Esophagus (tissue), 2 donors: ENCODE results near the gene SAMD7. TPM values are rescaled to one million over a fixed set of nuclear protein-coding genes. Genes with fewer than 3 reads are reported as not detected.

Source experiments
- H3K27ac ChIP-seq, 2 donors: one replicate each; pipeline ENCODE4 v1.5.1; 2013; ENCODE audit warnings: low read depth in 2 of 2, mild to moderate bottlenecking in 2 of 2, inconsistent platforms in 1 of 2, low read length in 1 of 2, moderate library complexity in 1 of 2
- H3K27me3 ChIP-seq, 2 donors: one replicate each; pipeline ENCODE4 v1.6.1; 2013; ENCODE audit warnings: low read length in 2 of 2, control low read depth in 1 of 2, mild to moderate bottlenecking in 1 of 2; ENCODE audit not compliant: insufficient read depth in 2 of 2, control insufficient read depth in 1 of 2
- H3K36me3 ChIP-seq, 2 donors: one replicate each; pipeline ENCODE4 v1.6.1; 2013; ENCODE audit warnings: low read length in 1 of 2; ENCODE audit not compliant: control insufficient read depth in 2 of 2, insufficient read depth in 2 of 2
- H3K4me1 ChIP-seq, 2 donors: one replicate each; pipeline ENCODE4 v1.6.1; 2013; ENCODE audit warnings: low read length in 1 of 2; ENCODE audit not compliant: control insufficient read depth in 2 of 2, insufficient read depth in 2 of 2
- H3K4me3 ChIP-seq, 2 donors: one replicate each; pipeline ENCODE4 v1.5.1; 2013; ENCODE audit warnings: low read length in 2 of 2, mild to moderate bottlenecking in 2 of 2, low read depth in 1 of 2, moderate library complexity in 1 of 2
- H3K9me3 ChIP-seq, 2 donors: one replicate each; pipeline ENCODE4 v1.6.1; 2013; ENCODE audit warnings: mild to moderate bottlenecking in 2 of 2, low read depth in 1 of 2, low read length in 1 of 2, moderate library complexity in 1 of 2; ENCODE audit not compliant: control insufficient read depth in 2 of 2, insufficient read depth in 1 of 2
- WGBS, 2 donors: extraction: QIAGEN DNeasy Blood & Tissue Kit; methylation state at CpG; one replicate each; pipeline ENCODE4 v1.1.7; 2013; 5-methylcytosine and 5-hydroxymethylcytosine counted together
- polyA plus RNA-seq, 2 donors: library from polyadenylated mRNA; stranded (reverse); fragments of 200-250 nt; gene quantifications; one replicate each; pipeline ENCODE4 v1.2.3, GENCODE V29; 2013
- donor health status: healthy with polysubstance abuse.
- donor health status: Bipolar disorder and iron deficiency.

The SAMD7 gene
- polyA plus RNA-seq, 2 donors = not detected

DNA sequence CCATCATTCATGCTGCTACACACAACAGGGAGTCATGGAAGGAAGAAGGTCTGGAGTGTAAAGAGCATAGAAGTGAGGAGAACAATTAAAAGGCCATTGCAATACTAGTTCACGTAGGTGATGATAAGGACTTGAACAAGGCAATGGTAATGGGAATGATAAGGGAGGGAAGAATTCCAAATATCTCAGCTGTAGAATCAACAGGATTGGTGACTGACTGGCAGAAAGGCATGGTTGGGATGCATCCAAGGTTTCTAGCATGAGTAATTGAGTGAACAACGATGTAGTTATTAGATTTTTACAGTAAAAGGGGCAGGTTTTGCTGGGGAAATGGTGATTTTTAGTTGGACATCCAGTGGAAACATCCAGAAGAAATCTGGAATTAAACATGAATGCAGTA lies 52.8 kb downstream of the SAMD7 start:
- WGBS, 2 donors = 58 to 73% methylated on average over 2 of the region's 2 CpGs
- H3K4me3 ChIP-seq = no peak overlapping the region

DNA sequence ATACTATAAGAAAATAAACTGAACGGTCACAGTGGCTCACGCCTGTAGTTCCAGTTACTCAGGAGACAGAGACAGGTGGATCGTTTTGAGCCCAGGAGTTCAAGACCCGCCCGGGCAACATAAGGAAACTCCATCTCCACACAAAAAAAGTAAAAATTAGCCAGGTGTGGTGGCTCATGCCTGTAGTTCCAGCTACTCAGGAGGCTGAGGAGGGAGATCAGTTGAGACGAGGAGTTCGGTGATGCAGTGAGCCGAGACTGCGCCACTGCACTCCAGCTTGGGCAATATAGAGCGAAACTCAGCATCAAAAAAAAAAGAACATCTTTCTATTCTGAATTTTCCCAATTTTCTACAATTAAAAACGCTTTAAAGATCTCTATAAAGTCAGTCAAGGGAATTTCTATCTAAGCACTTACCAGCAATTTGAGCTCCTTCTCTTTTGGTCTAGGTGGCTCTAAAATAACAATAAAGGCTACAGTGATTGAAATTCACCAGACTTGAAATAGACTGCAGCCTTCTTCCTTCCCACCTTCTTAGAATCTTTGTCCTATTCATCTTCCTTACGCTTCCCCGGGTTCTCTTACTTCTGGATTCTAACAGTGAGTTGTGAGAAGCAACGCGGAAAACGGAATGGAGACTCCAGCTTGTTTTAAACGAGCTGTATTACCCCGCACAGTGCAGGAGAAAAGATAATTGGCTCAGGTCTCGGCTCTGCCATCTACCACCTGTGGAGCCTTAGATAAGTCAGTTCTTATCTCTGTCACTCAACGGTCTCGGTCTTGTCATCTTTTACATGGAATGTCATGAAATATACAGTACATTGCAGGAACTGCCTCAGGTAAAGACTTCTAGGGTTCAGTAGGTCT lies 54.4 kb downstream of the SAMD7 start:
- 55 to 56% methylated on average over 21 of the region's 21 CpGs for WGBS, 2 donors
- Histone ChIP-seq H3K4me3 (peak overlapping the region; percentile 83 to 94), H3K36me3 (no peaks in the 10 kb centered on the region), H3K27me3 (no peaks in the 10 kb centered on the region), H3K27ac (peak overlapping the region; percentile 86 to 90), H3K9me3 (no peaks in the 10 kb centered on the region), H3K4me1 (no peaks in the 10 kb centered on the region)

More for the DNA sequence above, 52.8 kb downstream of the SAMD7 start:
- no peaks in the 10 kb centered on the region for H3K9me3 ChIP-seq
- H3K4me1 ChIP-seq = no peaks in the 10 kb centered on the region
- no peaks in the 10 kb centered on the region for H3K27me3 ChIP-seq
- no peak overlapping the region for H3K27ac ChIP-seq
- no peaks in the 10 kb centered on the region for H3K36me3 ChIP-seq

DNA sequence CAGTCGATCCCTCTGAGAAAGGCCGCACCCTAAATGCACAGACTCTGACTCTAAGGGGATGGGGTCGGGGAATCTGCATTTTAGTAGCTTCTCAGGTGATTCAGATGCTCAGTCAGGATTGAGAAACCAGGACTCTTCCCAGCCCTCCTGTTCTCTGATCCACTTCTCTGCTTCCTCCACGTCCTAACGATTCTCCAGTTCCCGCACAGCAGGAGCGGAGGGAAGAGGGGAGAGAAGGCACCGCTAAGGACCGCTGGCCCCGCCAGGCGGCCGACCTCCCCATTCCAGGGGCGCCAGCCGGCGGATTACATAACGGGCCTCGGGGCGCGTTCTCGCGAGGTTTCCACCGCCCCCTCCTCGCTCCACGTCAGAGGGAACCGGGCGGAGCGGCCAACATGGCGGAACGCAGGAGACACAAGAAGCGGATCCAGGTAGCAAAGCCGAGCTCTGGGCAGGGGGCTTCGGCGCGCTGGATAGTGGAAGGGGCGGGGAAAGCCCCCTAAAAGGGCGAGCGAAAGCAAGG lies 55.1 kb downstream of the SAMD7 start, which contains the start of gene SEC62:
TSS of gene SEC62 (plus strand) at position 380 of the 523 bp plus-strand sequence. CDS start at position 396, 16 bp downstream.
- H3K4me1 ChIP-seq = no peaks in the 10 kb centered on the region
- no peaks in the 10 kb centered on the region for H3K36me3 ChIP-seq
- WGBS, 2 donors = 0 to 1% methylated on average over 36 to 37 of the region's 37 CpGs
- H3K4me3 ChIP-seq = peak within 1 kb of the TSS; percentile 83 to 94
- no peaks in the 10 kb centered on the region for H3K27me3 ChIP-seq
- peak within 1 kb of the TSS; percentile 86 to 90 for H3K27ac ChIP-seq
- no peaks in the 10 kb centered on the region for H3K9me3 ChIP-seq

DNA sequence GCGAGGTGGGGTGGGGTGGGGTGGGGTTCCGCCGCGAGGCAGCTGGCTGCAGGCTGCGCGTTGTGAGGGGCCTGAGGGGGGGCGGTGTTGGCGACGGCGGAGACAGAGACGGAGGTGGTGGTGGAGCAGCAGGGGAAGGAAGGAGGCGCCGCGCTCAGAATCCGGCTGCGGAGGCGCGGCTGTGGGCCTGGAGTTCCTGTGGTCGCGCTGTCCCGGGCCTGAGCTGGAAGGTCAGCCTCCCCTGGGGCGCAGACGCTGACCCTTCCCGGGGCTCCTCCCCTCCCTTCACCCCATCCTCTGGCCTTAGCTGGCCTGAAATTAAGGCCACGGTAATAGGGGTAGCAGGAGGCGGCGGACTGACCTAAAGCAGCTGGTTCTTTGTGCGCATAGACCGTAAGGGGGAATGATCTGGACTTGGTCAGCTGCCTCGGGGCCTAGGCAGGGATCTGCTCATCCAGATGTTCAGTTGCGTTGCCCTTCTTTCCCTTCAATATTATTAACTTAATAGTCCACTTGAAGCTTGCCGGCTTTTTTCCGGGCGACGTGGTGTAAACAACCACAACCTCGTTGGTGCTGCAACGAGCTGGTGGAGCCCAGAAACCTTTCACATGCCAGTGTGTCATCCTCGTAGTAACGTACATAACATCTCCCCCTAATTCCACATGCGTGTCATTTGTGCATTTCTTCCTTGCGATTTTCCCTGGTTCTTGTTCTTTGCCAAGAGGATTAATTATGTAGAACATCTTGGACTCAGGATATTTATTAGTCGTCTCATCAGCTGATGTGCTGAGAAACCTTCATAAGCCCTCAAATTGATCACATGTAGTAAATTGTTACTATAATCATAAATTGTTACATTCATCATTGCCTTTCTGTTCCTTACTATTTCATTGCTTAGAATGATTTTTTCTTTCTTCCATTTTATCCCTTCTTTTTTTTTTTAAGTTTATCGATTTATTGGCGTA lies 55.9 kb downstream of the SAMD7 start:
- WGBS, 2 donors = 3% methylated on average over 31 to 44 of the region's 44 CpGs
- H3K9me3 ChIP-seq = no peaks in the 10 kb centered on the region
- H3K27me3 ChIP-seq = no peaks in the 10 kb centered on the region
- no peaks in the 10 kb centered on the region for H3K36me3 ChIP-seq
- H3K4me1 ChIP-seq = peaks cover 0 to under 1% of the 10 kb centered on the region in 2 donors
- H3K27ac ChIP-seq = peak overlapping the region; percentile 86 to 90
- peak overlapping the region; percentile 83 to 94 for H3K4me3 ChIP-seq

DNA sequence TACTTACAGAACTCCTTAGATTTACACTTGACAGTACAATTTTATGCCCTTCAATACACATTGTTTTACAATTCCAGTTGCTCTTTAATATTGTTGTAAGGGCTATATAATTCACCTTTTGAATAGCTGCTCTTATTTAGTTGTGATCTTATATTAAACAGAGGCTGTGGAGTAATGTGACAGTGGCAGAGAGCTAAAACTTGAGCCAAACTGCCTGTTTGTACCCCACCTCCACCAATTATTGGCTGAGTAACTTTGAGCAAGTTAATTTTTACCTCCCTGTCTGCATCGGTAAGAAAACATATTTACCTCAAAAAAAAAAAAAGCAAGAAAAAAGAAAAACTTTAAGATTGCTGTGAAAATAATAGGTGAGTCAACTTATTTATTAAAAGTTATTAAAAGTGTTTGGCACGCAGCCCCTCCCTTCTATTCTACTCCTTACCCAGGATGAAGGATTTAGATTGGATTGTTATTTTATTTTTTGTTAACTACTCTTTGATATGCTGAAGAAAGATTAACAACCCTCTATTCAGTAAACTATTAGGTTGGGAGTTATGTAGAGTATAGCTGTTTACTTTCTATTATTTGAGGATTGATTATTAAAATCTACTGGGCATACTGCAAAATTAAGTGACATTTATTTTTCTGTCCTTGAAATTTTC lies 57.0 kb downstream of the SAMD7 start:
- no peak overlapping the region for H3K4me3 ChIP-seq
- no peak overlapping the region for H3K27ac ChIP-seq
- WGBS, 2 donors = 36 to 38% methylated on average over 2 of the region's 2 CpGs
- peaks cover 0 to 2% of the 10 kb centered on the region in 2 donors for H3K4me1 ChIP-seq
- H3K36me3 ChIP-seq = no peaks in the 10 kb centered on the region
- no peaks in the 10 kb centered on the region for H3K27me3 ChIP-seq
- H3K9me3 ChIP-seq = no peaks in the 10 kb centered on the region

DNA sequence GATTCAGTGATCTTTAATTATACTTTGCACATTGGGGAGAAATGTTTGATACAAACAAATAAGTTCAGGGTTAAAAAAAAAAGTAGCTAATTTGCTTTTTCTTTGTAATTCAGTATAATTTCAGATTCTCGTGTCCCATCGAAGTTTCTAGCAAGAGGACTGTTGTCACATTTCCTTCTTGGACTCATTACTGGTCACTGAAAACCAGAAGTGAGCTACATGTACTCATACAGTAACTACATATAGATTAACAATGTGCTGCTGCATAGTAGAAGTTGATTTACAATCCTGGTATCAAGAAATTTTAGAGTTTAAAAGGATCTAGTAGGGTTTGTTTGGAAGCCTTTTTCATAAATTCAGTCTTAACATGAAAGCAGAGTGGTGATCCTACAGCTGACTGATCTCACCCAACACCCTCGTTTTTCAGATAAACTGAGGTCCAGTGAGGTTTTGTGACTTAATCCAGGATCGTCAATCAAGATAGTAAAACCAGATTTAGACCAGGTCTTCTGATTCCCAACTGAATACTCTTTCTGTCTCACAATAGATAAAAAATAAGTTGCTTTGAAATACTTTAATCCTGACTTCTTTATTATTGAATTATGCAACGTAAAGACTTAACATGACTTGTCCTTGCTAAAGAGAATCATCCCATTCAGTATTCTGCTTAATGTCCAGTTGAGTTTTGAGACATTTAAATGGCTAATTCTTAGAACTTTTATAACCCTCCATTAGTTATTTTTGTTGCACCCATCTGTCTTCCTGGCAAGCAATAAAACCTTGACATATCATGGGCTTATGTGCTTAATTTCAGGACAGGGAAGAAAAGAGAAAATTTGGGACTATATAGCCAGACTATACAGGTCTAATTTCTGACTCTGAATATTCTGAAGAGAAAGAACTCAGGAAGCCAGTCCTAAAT lies 58.1 kb downstream of the SAMD7 start:
- no peaks in the 10 kb centered on the region for H3K36me3 ChIP-seq
- H3K4me1 ChIP-seq = peaks cover 0 to 2% of the 10 kb centered on the region in 2 donors
- H3K27ac ChIP-seq = no peak overlapping the region
- no peaks in the 10 kb centered on the region for H3K27me3 ChIP-seq
- no peak overlapping the region for H3K4me3 ChIP-seq
- H3K9me3 ChIP-seq = no peaks in the 10 kb centered on the region
- 54 to 55% methylated on average over 5 of the region's 5 CpGs for WGBS, 2 donors

DNA sequence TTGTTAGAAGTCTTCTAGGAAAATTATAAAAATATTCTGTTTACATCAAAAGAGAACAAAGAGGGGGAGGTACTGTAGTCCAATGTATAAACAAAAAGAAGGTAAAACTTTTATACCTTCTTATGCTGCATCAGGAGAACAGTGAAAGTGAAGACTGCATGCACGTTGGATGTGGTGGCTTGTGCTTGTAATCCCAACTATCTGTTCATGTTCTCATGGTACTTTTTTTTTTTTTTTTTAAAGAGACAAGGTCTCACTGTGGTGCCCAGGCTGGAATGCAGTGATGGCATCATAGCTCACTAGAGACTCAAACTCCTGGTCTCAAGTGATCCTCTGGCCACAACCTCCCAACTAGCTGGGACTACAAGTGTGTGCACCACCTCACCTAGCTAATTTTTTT lies 59.5 kb downstream of the SAMD7 start:
- H3K4me1 ChIP-seq = peaks cover 0 to 2% of the 10 kb centered on the region in 2 donors
- H3K27ac ChIP-seq = no peak overlapping the region
- no peaks in the 10 kb centered on the region for H3K36me3 ChIP-seq
- H3K27me3 ChIP-seq = no peaks in the 10 kb centered on the region
- no peaks in the 10 kb centered on the region for H3K9me3 ChIP-seq
- 26 to 31% methylated on average over 1 of the region's 1 CpG for WGBS, 2 donors
- H3K4me3 ChIP-seq = no peak overlapping the region

DNA sequence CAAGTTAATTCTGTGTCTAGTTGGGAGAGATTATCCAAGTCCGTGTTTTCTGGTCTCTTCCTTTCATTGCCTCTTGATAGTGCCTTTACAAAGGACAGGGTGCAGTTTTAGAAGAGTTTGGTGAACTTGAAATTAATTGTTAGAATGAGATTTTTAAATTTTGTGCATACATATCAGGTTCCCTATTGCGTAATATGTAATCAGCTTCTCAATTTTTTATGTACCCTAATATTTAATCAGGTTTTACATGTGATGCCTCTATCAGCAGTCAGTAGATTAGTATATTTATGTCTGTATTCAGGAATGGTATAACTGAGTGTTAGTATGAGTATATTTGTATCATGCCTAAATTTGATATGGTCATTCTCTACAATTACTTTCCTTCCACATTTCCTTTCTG lies 60.1 kb downstream of the SAMD7 start:
- H3K36me3 ChIP-seq = no peaks in the 10 kb centered on the region
- no peak overlapping the region for H3K27ac ChIP-seq
- H3K9me3 ChIP-seq = no peaks in the 10 kb centered on the region
- no peaks in the 10 kb centered on the region for H3K27me3 ChIP-seq
- 71 to 73% methylated on average over 2 of the region's 2 CpGs for WGBS, 2 donors
- H3K4me1 ChIP-seq = peaks cover 0 to 2% of the 10 kb centered on the region in 2 donors
- H3K4me3 ChIP-seq = no peak overlapping the region
